Keratinocyte (primary cell): ENCODE results near the gene CALML5. TPM values are rescaled to one million over a fixed set of nuclear protein-coding genes. Genes with fewer than 3 reads are reported as not detected.

Source experiments
- DNase-seq: peaks from one replicate; pipeline ENCODE4 v3.0.0-alpha.2; 2011; ENCODE audit warnings: low read depth, missing footprints, low spot score
- FAIRE-seq: peaks from 2 replicates; lab custom pipeline; 2011; peaks lifted over from hg19 to GRCh38; lab: Jason Lieb, UNC
- H2AFZ ChIP-seq: 2 replicates; pipeline ENCODE4 v1.6.0; 2012; ENCODE audit warnings: low read length, control low read depth, inconsistent platforms; ENCODE audit not compliant: control insufficient read depth
- H3K27ac ChIP-seq: 2 replicates; pipeline ENCODE4 v1.5.1; 2011; ENCODE audit warnings: low read length; ENCODE audit not compliant: control insufficient read depth, insufficient read depth
- H3K27me3 ChIP-seq: 3 replicates; pipeline ENCODE4 v1.6.0; 2011; ENCODE audit warnings: low read length; ENCODE audit not compliant: control insufficient read depth, insufficient read depth; ENCODE audit errors: extremely low read depth
- H3K36me3 ChIP-seq, 2 experiments: 2 replicates in 1 of 2; 3 replicates in 1 of 2; pipeline ENCODE4 v1.5.1; 2011; ENCODE audit warnings: low read length in 2 of 2, mild to moderate bottlenecking in 1 of 2; ENCODE audit not compliant: control insufficient read depth in 2 of 2, insufficient read depth in 2 of 2; ENCODE audit errors: extremely low read depth in 1 of 2
- H3K4me1 ChIP-seq: 3 replicates; pipeline ENCODE4 v1.5.1; 2011; ENCODE audit warnings: low read length; ENCODE audit not compliant: control insufficient read depth, insufficient read depth; ENCODE audit errors: extremely low read depth
- H3K4me2 ChIP-seq: 3 replicates; pipeline ENCODE4 v1.6.0; 2011; ENCODE audit warnings: low read depth, low read length; ENCODE audit not compliant: control insufficient read depth, insufficient read depth; ENCODE audit errors: extremely low read depth
- H3K4me3 ChIP-seq, 3 experiments: fragments of 200-600 bp in 1 of 3; sonication (generic) in 1 of 3; 2 replicates in 2 of 3; 3 replicates in 1 of 3; pipeline ENCODE4 v1.5.1; 2011 to 2016; ENCODE audit warnings: low read length in 3 of 3, mild to moderate bottlenecking in 3 of 3, control low read depth in 2 of 3, inconsistent platforms in 1 of 3, low read depth in 1 of 3, mixed read lengths in 1 of 3, mixed run types in 1 of 3, moderate library complexity in 1 of 3; ENCODE audit not compliant: control insufficient read depth in 2 of 3, insufficient read depth in 2 of 3; ENCODE audit errors: extremely low read depth in 1 of 3
- H3K79me2 ChIP-seq: 2 replicates; pipeline ENCODE4 v1.6.0; 2012; ENCODE audit warnings: low read length; ENCODE audit not compliant: control insufficient read depth, insufficient read depth
- H3K9ac ChIP-seq: 3 replicates; pipeline ENCODE4 v1.6.0; 2011; ENCODE audit warnings: low read length; ENCODE audit not compliant: control insufficient read depth, insufficient read depth; ENCODE audit errors: extremely low read depth
- H3K9me1 ChIP-seq: 3 replicates; pipeline ENCODE4 v1.6.0; 2011; ENCODE audit warnings: low read length; ENCODE audit not compliant: control insufficient read depth, insufficient read depth; ENCODE audit errors: extremely low read depth
- H3K9me3 ChIP-seq: 2 replicates; pipeline ENCODE4 v1.5.1; 2012; ENCODE audit warnings: low read depth, low read length; ENCODE audit not compliant: control insufficient read depth
- H4K20me1 ChIP-seq: 3 replicates; pipeline ENCODE4 v1.6.0; 2011; ENCODE audit warnings: low read length; ENCODE audit not compliant: control insufficient read depth, insufficient read depth; ENCODE audit errors: extremely low read depth
- EZH2 ChIP-seq: IDR thresholded peaks from one replicate; pipeline ENCODE4 v1.6.1; 2012; ENCODE audit warnings: inconsistent platforms, mild to moderate bottlenecking, low read length, moderate library complexity
- dilution Hi-C: fragments of 300-500 bp; cut with MboI; formaldehyde crosslinking; loops from one replicate; pipeline ENCODE4 v1.7.0; 2020; ENCODE audit warnings: low sequenced_read_pairs; ENCODE audit not compliant: extremely low pct_ligation_motif_present
- polyA plus RNA-seq, 5 experiments: library from polyadenylated mRNA; depleted of rRNA in 3 of 5; stranded (reverse) in 3 of 5; stranded (forward) in 1 of 5; unstranded in 1 of 5; fragments of >200 nt; gene quantifications; 1 replicate in 1 of 5; 2 replicates in 3 of 5; 3 replicates in 1 of 5; pipeline versions ENCODE4 v1.2.1 to v1.2.3, GENCODE V29; 2011 to 2012; ENCODE audit warnings: missing spikeins in 2 of 5, low read depth in 1 of 5, low replicate concordance in 1 of 5
- TF ChIP-seq, protein P1 (sequence below), 3 experiments: IDR thresholded peaks in 1 of 3; conservative IDR thresholded peaks in 1 of 3; optimal IDR thresholded peaks in 1 of 3; 2 replicates in 2 of 3; 3 replicates in 1 of 3; pipeline versions ENCODE3 to v1.5.1; 2011; ENCODE audit warnings: low read length in 3 of 3, mild to moderate bottlenecking in 3 of 3, moderate library complexity in 2 of 3, control low read depth in 1 of 3, inconsistent platforms in 1 of 3; ENCODE audit not compliant: insufficient read depth in 2 of 3; ENCODE audit errors: extremely low read depth in 1 of 3

Gene CALML5
- polyA plus RNA-seq, 1 donor (not counting 4 experiments of a cell fraction or from before 2014, with no cell fraction given), result 5.7 TPM

DNA sequence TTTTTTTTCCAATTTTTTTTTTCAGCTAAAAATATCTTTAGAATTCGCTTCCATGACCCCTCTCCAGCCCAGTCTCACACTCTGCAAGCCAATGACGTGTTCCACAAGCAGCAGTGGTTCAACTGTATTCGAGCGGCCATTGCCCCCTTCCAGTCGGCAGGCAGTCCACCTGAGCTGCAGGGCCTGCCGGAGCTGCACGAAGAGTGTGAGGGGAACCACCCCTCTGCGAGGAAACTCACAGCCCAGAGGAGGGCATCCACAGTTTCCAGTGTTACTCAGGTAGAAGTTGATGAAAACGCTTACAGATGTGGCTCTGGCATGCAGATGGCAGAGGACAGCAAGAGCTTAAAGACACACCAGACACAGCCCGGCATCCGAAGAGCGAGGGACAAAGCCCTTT lies 42.8 kb downstream of the CALML5 start:
- Histone ChIP-seq H3K27me3 (no peaks in the 10 kb centered on the region), H3K79me2 (peaks cover 38% of the 10 kb centered on the region), H3K4me2 (no peak overlapping the region), H4K20me1 (peaks cover 3% of the 10 kb centered on the region), H3K4me1 (no peaks in the 10 kb centered on the region), H2AFZ (no peak overlapping the region), H3K9me1 (no peaks in the 10 kb centered on the region), H3K9me3 (no peaks in the 10 kb centered on the region), H3K4me3 (no peak overlapping the region), H3K9ac (no peak overlapping the region), H3K36me3 (peaks cover 37 to 47% of the 10 kb centered on the region in 2 experiments), H3K27ac (no peak overlapping the region)
- TF ChIP-seq, protein P1, sequence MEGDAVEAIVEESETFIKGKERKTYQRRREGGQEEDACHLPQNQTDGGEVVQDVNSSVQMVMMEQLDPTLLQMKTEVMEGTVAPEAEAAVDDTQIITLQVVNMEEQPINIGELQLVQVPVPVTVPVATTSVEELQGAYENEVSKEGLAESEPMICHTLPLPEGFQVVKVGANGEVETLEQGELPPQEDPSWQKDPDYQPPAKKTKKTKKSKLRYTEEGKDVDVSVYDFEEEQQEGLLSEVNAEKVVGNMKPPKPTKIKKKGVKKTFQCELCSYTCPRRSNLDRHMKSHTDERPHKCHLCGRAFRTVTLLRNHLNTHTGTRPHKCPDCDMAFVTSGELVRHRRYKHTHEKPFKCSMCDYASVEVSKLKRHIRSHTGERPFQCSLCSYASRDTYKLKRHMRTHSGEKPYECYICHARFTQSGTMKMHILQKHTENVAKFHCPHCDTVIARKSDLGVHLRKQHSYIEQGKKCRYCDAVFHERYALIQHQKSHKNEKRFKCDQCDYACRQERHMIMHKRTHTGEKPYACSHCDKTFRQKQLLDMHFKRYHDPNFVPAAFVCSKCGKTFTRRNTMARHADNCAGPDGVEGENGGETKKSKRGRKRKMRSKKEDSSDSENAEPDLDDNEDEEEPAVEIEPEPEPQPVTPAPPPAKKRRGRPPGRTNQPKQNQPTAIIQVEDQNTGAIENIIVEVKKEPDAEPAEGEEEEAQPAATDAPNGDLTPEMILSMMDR (optimal IDR thresholded peaks at IDR 0.05 in 1 of 3, IDR thresholded peaks at IDR 0.05 in 1 of 3, conservative IDR thresholded peaks at IDR 0.05 in 1 of 3; ENCODE audit: extremely low read depth in 1 of 3, insufficient read depth in 2 of 3, low read length in 3 of 3), result no peak
- no peak for TF ChIP-seq EZH2
- dilution Hi-C loops, result no loop called here
- no peak for DNase-seq
- FAIRE-seq, result no peak

DNA sequence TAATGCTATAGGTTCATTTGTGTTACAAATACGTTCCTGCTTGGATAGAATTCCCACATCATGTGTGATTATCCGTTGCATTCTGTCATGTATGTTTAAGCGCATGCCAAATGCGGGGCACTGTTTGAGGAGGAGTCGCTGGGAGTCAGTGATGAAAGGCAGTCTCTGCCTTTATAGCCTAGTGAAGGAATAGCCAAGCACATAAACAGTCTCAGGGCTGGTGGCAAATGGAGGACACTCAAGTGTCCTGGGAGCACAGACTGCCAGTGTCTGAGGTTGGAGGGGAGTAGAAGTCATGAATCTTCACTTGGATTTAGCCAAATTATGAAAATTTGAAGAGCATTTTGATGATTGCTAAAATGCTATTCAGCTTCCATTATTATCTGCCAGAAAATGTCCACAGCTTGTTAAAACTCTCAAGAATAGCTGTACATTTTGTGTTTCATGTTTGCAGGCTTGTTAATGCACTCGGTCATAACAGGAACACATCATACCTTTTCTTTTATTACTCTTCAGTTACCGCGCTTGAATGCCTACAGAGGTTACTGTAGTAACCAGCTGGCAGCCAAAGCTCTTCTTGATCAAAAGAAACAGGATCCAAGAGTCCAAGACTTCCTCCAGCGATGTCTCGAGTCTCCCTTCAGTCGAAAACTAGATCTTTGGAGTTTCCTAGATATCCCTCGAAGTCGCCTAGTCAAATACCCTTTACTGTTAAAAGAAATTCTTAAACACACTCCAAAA lies 45.5 kb downstream of the CALML5 start:
- FAIRE-seq (peak; percentile 23), DNase-seq (no peak)
- Histone ChIP-seq H3K79me2 (peaks cover 64% of the 10 kb centered on the region), H2AFZ (no peak overlapping the region), H3K36me3 (peaks cover 35 to 43% of the 10 kb centered on the region in 2 experiments), H3K4me1 (peaks cover 7% of the 10 kb centered on the region), H3K27me3 (no peaks in the 10 kb centered on the region), H3K9me1 (no peaks in the 10 kb centered on the region), H3K9ac (no peak overlapping the region), H3K4me2 (no peak overlapping the region), H3K9me3 (no peaks in the 10 kb centered on the region), H3K27ac (no peak overlapping the region), H3K4me3 (no peak overlapping the region), H4K20me1 (peaks cover 3% of the 10 kb centered on the region)
- TF ChIP-seq, protein P1 (optimal IDR thresholded peaks at IDR 0.05 in 1 of 3, IDR thresholded peaks at IDR 0.05 in 1 of 3, conservative IDR thresholded peaks at IDR 0.05 in 1 of 3; ENCODE audit: extremely low read depth in 1 of 3, insufficient read depth in 2 of 3, low read length in 3 of 3), result no peak
- TF ChIP-seq EZH2, result no peak
- dilution Hi-C loops, result no loop called here
